H1 (cell line): ENCODE results near the gene CHN2. TPM values are rescaled to one million over a fixed set of nuclear protein-coding genes. Genes with fewer than 3 reads are reported as not detected.

Experiments
- CBX8 ChIP-seq: fragments of 300-800, 300-1000 bp; sonication (generic); IDR thresholded peaks from 2 replicates; pipeline ENCODE4 v1.7.1; 2016; ENCODE audit warnings: low read depth, low read length, borderline replicate concordance
- GTF2F1 ChIP-seq: IDR thresholded peaks from 2 replicates; pipeline ENCODE4 v1.6.1; 2012; ENCODE audit warnings: low read depth, low read length, improper control_type of control experiment, borderline replicate concordance
- KDM5A ChIP-seq: fragments of 200-600 bp; IDR thresholded peaks from 2 replicates; pipeline ENCODE4 v1.7.1; 2012; ENCODE audit warnings: mild to moderate bottlenecking, low read length, inconsistent platforms, mixed read lengths
- MAFK ChIP-seq: IDR thresholded peaks from 2 replicates; pipeline ENCODE4 v1.6.1; 2012; ENCODE audit warnings: low read depth, mild to moderate bottlenecking, improper control_type of control experiment, low read length
- SIX5 ChIP-seq: IDR thresholded peaks from 2 replicates; pipeline ENCODE4 v1.6.1; 2011; ENCODE audit warnings: mild to moderate bottlenecking, low read depth, low read length
- SP1 ChIP-seq: IDR thresholded peaks from 2 replicates; pipeline ENCODE4 v1.6.1; 2011; ENCODE audit warnings: low read depth, low read length
- TAF7 ChIP-seq: optimal IDR thresholded peaks from 2 replicates; pipeline ENCODE3; 2011; ENCODE audit warnings: low read depth, mild to moderate bottlenecking, inconsistent platforms, low read length, moderate library complexity, borderline replicate concordance
- TBP ChIP-seq: IDR thresholded peaks from 2 replicates; pipeline ENCODE4 v1.6.1; 2011; ENCODE audit warnings: low read depth, low read length, improper control_type of control experiment
- polyA plus RNA-seq, 7 experiments: library from polyadenylated mRNA; depleted of rRNA in 3 of 7; stranded (reverse) in 5 of 7; unstranded in 2 of 7; fragments of >200 nt in 5 of 7; fragments of 200-250 nt in 2 of 7; gene quantifications; 1 replicate in 5 of 7; 2 replicates in 1 of 7; 4 replicates in 1 of 7; pipeline versions ENCODE4 v1.2.1 to v1.2.3, GENCODE V29; 2011 to 2013; ENCODE audit warnings: missing spikeins in 2 of 7, mixed read lengths in 2 of 7
- total RNA-seq: library from RNA; stranded (reverse); fragmentation: NEBNext Ultra II Directional; extraction: Animal tissue kit (Norgen Biotek cat#: 25700); gene quantifications from 2 replicates; pipeline ENCODE4 v1.2.1, GENCODE V29; 2021

Gene CHN2
- total and polyA plus RNA-seq, 2 of the 8 experiments (the other 6 are each of a cell fraction or from before 2014, with no cell fraction given), result 2.9 to 4.8 TPM

DNA sequence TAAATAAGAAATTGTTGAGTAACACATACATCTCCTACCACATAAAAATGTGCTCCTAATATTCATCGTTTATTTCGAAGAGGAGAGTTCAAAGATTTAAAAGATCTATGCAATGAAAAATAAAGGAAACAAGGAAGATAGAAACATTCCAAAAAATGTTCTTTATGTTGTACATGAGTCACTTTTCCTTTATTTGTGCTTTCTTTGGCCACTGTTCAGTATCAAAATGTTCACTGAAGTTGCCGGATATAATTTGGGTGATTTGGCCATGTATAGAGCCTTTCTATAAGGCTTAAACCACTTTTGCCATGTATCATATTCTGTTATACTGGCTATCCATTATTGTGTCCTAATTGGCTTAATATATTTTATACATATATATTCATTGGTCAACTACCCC, 306.1 kb downstream of the CHN2 start (continued):
- TF ChIP-seq TBP (no peak), SP1 (no peak), CBX8 (no peak), SIX5 (no peak), TAF7 (no peak), GTF2F1 (no peak), MAFK (no peak), KDM5A (no peak)
